GM19193 (cell line): Measurements from ENCODE around the gene CORO7.

Experiments used
- POLR2A ChIP-seq: IDR thresholded peaks from 4 replicates; pipeline ENCODE4 v1.6.1; 2011; ENCODE audit not compliant: insufficient read depth, insufficient read length; ENCODE audit errors: extremely low read depth

CORO7 gene

DNA sequence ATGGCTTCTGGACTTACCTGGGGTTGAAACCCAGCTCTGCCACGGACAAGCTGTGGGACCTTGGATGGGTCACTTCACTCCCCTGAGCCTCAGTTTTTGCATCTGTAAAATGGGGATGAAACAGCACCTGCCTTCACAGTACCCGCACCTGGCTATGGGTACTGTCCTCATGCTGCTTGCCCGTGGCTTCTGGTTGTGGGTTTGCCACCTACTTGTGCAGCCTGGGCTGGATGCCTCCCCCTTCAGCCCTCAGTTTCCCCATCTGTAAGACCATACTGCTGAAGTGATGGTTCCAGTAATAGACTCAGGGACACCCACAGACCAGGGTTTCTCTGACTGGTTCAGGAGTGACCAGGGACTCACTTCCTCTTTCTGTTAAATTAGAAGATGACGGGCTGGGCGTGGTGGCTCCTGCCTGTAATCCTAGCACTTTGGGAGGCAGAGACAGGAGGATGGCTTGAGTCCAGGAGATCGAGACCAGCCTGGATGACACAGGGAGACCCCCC, 91.1 kb downstream of the CORO7 start:
- TF ChIP-seq POLR2A = no peak

DNA sequence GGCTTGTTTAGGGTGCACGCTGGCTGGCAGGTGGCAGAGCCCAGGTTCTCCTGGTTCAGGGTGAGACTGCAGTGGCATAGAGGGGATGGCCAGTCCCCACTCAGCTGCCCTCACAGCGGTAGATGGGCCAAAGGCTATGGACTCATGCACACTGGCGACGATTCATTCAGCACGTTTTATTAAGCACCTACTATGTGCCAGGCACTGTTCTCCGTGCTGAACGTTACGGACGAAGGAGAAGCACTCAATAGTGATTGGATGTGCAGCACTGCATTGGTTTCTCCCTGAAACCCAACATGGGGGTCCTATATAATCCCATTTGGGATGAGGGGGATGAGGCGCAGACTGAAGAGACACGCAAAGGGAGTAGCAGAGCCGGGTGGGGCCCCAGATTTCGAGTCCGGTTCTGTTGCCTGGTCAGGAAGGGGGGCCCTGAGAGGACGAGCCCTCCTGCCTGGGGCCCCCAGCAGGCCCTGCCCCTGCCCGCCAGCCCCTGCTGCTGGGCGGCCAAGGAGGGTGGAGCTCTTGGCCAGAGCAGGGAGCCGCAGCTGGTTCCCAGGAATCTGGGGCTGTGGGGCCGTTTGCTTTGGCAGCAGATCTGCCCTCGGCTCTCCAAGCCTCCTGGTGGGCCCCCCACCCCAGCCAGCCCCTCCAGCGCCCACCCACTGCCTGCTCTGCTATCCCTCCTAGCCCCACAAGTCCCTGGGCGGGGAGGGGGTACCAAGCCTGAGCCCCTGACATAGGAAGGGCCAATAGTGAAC, 91.7 kb downstream of the CORO7 start:
- TF ChIP-seq POLR2A = no peak

DNA sequence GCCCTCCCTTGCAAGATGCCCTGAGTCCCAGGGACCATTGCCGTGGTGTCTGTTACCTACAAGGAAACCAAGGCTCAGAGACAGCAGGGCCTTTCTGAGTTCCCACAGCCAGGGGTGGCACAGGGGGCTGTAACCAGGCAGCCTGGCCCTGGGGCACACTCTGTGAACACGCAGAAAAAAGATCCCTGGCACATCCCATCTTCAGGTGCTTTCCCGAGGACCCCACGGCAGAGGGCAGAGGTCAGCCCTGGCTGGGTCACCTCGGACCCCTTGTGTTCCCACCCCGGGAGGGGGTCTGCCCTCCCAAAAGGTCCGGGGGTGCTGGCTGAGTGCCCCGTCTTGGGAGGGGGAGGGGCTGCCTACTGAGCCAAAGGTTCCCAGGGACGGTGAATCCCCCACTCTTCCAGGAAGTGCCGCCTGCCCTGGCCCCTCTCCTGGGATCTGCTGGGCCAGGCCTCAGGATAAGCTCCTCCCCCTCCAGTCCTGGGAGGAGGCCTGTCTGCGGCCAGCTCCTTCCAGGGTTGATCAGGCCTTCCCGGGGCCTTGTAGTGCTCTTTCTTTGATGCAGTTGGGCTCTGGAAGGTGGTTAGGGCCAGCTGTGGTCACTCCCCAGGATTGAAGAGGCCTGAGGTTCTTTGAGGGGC, 92.4 kb downstream of the CORO7 start:
- no peak for TF ChIP-seq POLR2A

GRCh38 chr16:4323071-4323844, 93.1 kb downstream of the CORO7 start:
- TF ChIP-seq POLR2A = no peak

DNA sequence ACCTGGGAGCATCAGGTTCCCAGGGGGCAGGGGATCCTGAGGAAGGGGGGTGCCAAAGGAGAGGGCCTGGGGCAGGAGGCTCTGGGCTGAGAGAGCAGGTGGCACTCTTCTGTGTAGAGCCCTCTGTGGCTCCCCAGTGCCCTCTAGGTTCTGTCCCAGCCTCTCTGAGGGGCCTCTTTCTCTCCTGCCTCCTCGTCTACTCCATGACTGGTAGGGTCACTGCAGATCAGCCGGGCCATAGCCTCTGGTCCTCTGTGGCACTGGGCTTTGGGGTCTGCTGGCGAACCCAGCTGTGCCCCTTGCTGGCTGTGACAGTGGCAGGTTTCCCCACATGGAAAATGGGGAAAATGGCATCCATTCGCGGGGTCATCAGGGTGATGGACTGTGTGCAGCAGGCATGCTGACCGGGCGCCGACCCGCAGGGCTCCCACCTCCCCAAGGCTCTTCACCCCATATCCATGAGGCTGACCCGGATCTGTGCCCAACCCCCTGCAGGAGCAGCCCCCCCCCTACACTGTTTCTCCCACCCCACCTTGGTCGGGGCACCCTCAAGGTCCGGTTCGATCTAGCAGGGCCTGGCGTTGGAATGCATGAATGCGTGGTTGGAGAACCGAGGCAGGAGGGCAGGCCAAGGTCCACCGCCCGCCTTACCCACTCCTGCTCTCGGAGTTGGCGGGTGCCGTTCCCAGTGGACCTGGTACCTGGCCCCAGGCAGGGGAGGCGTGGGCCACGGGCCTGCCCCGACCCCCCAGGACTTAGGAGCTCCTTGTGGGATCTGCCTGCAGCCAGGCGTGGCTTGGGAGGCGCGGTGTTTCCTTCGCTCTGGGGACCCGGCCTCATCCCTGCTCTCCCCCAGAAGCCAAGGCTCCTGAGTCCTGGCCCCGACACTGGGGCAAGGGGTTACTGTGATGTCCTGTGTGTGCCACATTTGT, 94.0 kb downstream of the CORO7 start:
- TF ChIP-seq POLR2A = no peak

GRCh38 chr16:4321286-4322120, 94.9 kb downstream of the CORO7 start:
- TF ChIP-seq POLR2A = no peak

DNA sequence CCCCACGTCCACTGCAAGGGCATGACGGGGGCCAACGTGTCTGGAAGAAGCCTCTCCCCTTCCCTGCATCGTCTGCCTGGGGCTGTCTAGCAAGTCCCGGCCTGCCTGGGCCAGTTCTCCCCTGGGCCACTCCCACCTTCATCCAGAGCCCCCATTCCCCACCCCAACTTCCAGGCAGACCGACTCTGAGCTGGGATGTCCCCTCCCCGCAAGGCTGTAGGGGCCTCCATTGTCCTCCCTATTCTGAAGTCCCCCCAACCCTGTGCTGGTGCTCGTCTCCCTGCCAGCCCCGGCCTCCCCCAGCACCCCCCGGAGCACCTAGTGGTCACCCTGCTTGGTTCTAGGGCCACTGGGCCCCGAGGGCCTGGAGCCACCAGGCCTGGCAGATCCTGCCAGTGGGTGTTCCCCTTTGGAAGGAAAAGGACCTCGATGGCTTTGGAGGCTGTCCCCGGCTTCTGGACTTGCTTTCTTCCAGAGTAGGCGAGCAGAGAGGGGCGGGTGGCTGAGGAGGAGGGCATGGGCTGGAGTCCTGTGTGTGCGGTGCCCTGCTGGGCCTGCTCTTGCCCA, 95.7 kb downstream of the CORO7 start:
- TF ChIP-seq POLR2A = no peak

GRCh38 chr16:4319454-4320421, 96.7 kb downstream of the CORO7 start:
- TF ChIP-seq POLR2A = no peak

GRCh38 chr16:4318967-4319366, 97.4 kb downstream of the CORO7 start:
- TF ChIP-seq POLR2A = no peak

DNA sequence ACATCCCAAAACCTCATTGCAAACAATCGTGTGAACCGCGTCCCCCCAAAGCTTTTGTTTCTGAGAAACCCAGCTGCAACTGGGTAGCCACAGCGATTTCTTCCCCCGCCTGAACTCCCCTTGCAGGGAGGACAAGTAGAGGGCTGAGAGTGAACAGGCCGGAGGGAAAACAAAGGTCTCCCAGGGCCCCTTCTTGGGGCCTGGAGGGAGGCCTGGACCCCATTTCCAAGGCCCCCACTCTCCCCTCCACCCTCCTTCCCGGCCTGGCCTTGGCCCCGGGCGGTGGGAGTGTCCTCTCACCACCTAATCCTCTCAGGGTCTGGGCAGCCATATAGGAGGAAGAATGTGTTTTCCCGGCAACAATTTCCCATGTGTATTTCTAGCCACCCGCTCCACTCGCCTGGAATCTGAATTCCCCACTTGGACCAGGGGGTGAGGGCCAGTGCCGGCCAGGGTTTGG, 97.9 kb downstream of the CORO7 start:
- TF ChIP-seq POLR2A = no peak

- TF ChIP-seq POLR2A = no peak
These were observed 98.6 kb downstream of the CORO7 start for GRCh38 chr16:4317532-4318450.
